HEK293T (cell line): ENCODE measurements around the gene SLC16A8.

Experiments
- CTCF ChIA-PET: fragments of 350-600 bp; formaldehyde crosslinking; extraction: SDS; loops from one replicate; lab custom pipeline; 2021; ENCODE audit warnings: antibody characterized with exemption, inconsistent platforms; lab: Yijun Ruan, JAX
- POLR2A ChIA-PET: fragments of 350-600 bp; formaldehyde crosslinking; extraction: SDS; loops from one replicate; lab custom pipeline; 2020; ENCODE audit warnings: antibody characterized with exemption, inconsistent platforms; lab: Yijun Ruan, JAX
- DNase-seq: peaks from one replicate; pipeline ENCODE4 v3.0.0; 2012; ENCODE audit warnings: mixed read lengths; ENCODE audit errors: extremely low spot score
- ARNT ChIP-seq: fragments of 450-650 bp; IDR thresholded peaks from 2 replicates; pipeline ENCODE4 v1.6.1; 2017; ENCODE audit warnings: mild to moderate bottlenecking
- BHLHE40 ChIP-seq: fragments of 450-650 bp; IDR thresholded peaks from 2 replicates; pipeline ENCODE4 v1.6.1; 2016; ENCODE audit warnings: mild to moderate bottlenecking, moderate library complexity, borderline replicate concordance
- CTBP1 ChIP-seq: fragments of 450-650 bp; IDR thresholded peaks from 2 replicates; pipeline ENCODE4 v1.6.1; 2016; ENCODE audit warnings: borderline replicate concordance
- ELF4 ChIP-seq: fragments of 450-650 bp; IDR thresholded peaks from 2 replicates; pipeline ENCODE4 v1.6.1; 2017; ENCODE audit warnings: antibody characterized with exemption
- FOXA1 ChIP-seq: fragments of 450-650 bp; IDR thresholded peaks from 2 replicates; pipeline ENCODE4 v1.6.1; 2016; ENCODE audit warnings: mild to moderate bottlenecking
- FOXK2 ChIP-seq: fragments of 450-650 bp; IDR thresholded peaks from 2 replicates; pipeline ENCODE4 v1.6.1; 2016; ENCODE audit warnings: mild to moderate bottlenecking
- FOXM1 ChIP-seq: fragments of 450-650 bp; IDR thresholded peaks from 2 replicates; pipeline ENCODE4 v1.6.1; 2017; ENCODE audit warnings: mild to moderate bottlenecking, borderline replicate concordance
- HDGF ChIP-seq: fragments of 450-650 bp; IDR thresholded peaks from 2 replicates; pipeline ENCODE4 v1.6.1; 2017; ENCODE audit warnings: antibody characterized with exemption, borderline replicate concordance
- L3MBTL2 ChIP-seq: fragments of 450-650 bp; conservative IDR thresholded peaks from 2 replicates; pipeline ENCODE4 v1.6.1; 2016; ENCODE audit warnings: mild to moderate bottlenecking
- LEF1 ChIP-seq: fragments of 450-650 bp; IDR thresholded peaks from 2 replicates; pipeline ENCODE4 v1.6.1; 2017; ENCODE audit warnings: mild to moderate bottlenecking, borderline replicate concordance
- NFRKB ChIP-seq: fragments of 450-650 bp; IDR thresholded peaks from 2 replicates; pipeline ENCODE4 v1.6.1; 2016; ENCODE audit warnings: mild to moderate bottlenecking, moderate library complexity
- PKNOX1 ChIP-seq: fragments of 450-650 bp; IDR thresholded peaks from 2 replicates; pipeline ENCODE4 v1.6.1; 2016
- SP1 ChIP-seq: fragments of 450-650 bp; IDR thresholded peaks from 2 replicates; pipeline ENCODE4 v1.6.1; 2017
- SUZ12 ChIP-seq: fragments of 450-650 bp; IDR thresholded peaks from 2 replicates; pipeline ENCODE4 v1.6.1; 2016; ENCODE audit warnings: mild to moderate bottlenecking
- TARDBP ChIP-seq: fragments of 450-650 bp; IDR thresholded peaks from 2 replicates; pipeline ENCODE4 v1.6.1; 2016
- ZNF384 ChIP-seq: fragments of 450-650 bp; IDR thresholded peaks from 2 replicates; pipeline ENCODE4 v1.6.1; 2016

SLC16A8 gene

GRCh38 chr22:38075961-38076360, 8.0 kb downstream of the SLC16A8 start:
- ChIA-PET POLR2A (no interaction called here), CTCF (no interaction called here)
- DNase-seq, result no peak
- TF ChIP-seq FOXM1 (no peak), HDGF (no peak), CTBP1 (no peak), ARNT (no peak), FOXA1 (no peak), SUZ12 (no peak), PKNOX1 (no peak), BHLHE40 (no peak), FOXK2 (no peak), NFRKB (no peak), ELF4 (no peak), L3MBTL2 (no peak), TARDBP (no peak), LEF1 (no peak), SP1 (no peak), ZNF384 (no peak)

DNA sequence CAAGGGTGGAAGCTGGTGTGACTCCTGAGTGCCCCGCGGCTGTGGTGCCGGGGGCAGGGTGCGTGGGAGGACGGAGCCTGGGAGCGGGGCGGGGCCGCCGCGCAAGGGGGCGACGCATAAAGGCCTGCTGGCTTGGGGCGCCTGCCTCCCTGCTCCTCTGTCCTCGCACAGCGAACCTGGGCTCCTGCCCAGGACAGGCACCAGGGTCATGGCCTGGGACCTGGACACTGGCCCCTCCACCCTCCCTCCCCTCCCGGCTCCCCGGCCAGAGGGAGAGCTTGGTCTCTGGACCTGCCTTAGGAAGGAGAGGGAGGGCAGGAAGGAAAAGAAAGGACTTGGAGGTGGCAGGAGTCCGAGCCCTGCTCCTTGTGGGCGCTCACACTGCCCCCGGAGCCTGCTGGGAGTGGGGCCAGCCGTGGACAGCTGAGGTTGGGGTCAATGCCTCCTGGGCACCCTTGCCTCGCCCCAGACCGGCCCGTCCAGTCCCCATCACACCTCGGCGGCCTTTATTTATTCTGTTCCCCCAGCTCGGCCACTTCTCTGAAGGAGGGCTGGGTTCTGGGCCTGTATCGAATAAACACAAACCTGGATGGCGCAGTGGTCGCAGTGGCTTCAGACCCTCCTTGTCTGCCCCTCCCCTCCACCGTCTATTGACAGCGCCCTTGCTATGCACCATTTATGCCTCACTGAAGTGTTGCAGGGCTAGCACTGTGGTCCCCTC, 8.7 kb downstream of the SLC16A8 start:
- no peak for DNase-seq
- TF ChIP-seq BHLHE40 (no peak), SUZ12 (no peak), LEF1 (no peak)
- ChIA-PET POLR2A (interaction anchor here (0.7 kb wide), 1 partner anchor 15 kb away, joined by 3 read pairs; no protein-coding TSS in a partner anchor), CTCF (no interaction called here)

DNA sequence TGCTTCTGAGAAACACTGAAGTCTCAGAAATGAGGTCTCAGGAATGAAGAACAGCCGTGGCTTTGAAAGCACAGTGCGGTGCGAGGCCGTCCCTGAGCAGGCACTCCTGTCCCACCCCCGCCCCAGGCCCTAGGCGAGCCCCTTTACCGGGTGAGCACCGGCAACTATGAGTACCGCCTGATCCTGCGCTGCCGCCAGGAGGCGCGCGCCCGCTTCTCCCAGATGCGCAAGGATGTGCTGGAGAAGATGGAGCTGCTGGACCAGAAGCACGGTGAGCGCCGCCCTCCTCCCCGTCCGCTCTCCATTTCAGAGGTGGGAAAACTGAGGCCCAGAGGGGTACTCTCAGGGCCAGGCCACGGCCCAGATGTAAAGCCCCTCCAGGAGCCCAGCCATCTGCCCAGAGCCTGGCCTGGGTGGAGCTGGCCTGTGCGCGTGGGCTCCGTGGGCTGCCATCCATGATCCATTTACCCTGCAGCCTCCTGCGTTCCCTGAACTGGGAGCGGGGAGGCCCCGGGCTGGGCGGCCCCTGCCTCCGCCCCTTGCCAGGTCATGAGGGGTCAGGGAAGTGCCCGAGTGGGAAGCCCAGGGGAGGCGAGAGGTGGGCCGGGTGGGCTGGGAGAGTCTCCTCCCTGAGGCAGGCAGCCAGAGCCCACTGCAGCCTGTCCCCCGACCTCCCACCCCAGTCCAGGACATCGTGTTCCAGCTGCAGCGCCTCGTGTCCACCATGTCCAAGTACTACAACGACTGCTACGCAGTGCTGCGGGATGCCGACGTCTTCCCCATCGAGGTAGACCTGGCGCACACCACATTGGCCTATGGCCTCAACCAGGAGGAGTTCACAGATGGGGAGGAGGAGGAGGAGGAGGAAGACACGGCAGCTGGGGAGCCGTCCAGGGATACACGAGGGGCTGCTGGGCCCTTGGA, 9.5 kb downstream of the SLC16A8 start:
- ChIA-PET POLR2A (interaction anchor here (0.7 kb wide), 1 partner anchor 14 kb away, joined by 3 read pairs; no protein-coding TSS in a partner anchor), CTCF (no interaction called here)
- no peak for TF ChIP-seq LEF1
- TF ChIP-seq ARNT, result no peak
- TF ChIP-seq PKNOX1, result no peak
- TF ChIP-seq FOXK2, result no peak
- no peak for DNase-seq

- no peak for DNase-seq
- TF ChIP-seq FOXM1, result no peak
- no peak for TF ChIP-seq SP1
- TF ChIP-seq FOXA1, result no peak
- TF ChIP-seq HDGF, result no peak
- TF ChIP-seq CTBP1, result no peak
- no peak for TF ChIP-seq ARNT
- TF ChIP-seq PKNOX1, result no peak
- no peak for TF ChIP-seq ELF4
- no peak for TF ChIP-seq FOXK2
- TF ChIP-seq BHLHE40, result no peak
- POLR2A ChIA-PET, result no interaction called here
- CTCF ChIA-PET, result no interaction called here
These were observed 10.5 kb downstream of the SLC16A8 start for GRCh38 chr22:38073150-38074130.

DNA sequence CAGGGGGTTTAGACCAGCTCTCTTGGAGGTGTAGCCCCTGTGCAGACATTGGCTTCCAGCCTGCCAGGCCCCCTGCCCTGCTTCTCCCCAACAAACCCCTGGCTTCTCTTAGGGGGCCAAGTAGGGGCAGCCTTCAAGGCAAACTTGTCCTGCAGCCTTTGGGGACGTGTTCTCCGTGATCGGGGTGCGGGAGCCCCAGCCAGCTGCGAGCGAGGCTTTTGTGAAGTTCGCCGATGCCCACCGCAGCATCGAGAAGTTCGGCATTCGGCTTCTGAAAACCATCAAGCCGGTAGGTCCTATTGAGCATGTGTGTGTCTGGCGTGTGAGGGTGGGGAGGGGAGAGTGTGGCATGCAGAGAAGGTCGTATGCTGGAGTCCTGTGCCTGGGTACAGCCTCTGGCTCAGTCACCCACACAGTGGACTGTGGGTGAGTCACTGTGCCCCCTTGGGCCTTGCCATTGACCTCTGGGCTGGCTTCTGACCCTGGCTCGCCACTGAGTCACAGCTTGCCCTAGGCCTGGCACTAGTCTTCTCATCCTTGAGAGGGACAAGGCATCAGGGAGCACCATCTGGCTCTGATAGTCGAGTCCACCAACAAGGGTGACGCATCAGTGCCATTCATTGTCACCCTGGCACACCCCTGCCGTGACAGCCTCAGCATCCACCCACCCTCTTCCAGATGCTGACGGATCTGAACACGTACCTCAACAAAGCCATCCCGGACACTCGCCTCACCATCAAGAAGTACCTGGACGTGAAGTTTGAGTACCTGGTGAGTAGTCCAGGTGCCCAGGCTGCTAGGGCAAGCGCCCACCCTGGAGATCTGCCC, 11.4 kb downstream of the SLC16A8 start:
- TF ChIP-seq BHLHE40 (no peak), SUZ12 (no peak), PKNOX1 (no peak), ELF4 (no peak), TARDBP (no peak), NFRKB (no peak), HDGF (no peak)
- DNase-seq, result no peak
- ChIA-PET CTCF (no interaction called here), POLR2A (interaction anchor here (1.4 kb wide), 1 partner anchor 15 kb away, joined by 5 read pairs; the partner anchor contains the start of gene PICK1)
